Glutamatergic neuron (in vitro differentiated cells): ENCODE results near the gene RIPPLY1. TPM values are rescaled to one million over a fixed set of nuclear protein-coding genes. Genes with fewer than 3 reads are reported as not detected.
"Not testable (repeated sequence)": the region's sequence is repeated elsewhere in the genome, so short reads cannot be mapped to it uniquely, and the experiment has no call there.

ENCODE experiments used
- DNase-seq: peaks from one replicate; pipeline ENCODE4 v3.0.0; 2022
- H3K27ac Mint-ChIP-seq: one replicate; pipeline ENCODE4 v1.8.0; 2020; ENCODE audit warnings: mild to moderate bottlenecking, mixed read lengths, inconsistent platforms; ENCODE audit not compliant: unreplicated experiment
- H3K27me3 Mint-ChIP-seq: one replicate; pipeline ENCODE4 v1.8.0; 2020; ENCODE audit warnings: mild to moderate bottlenecking, moderate library complexity, mixed read lengths, inconsistent platforms; ENCODE audit not compliant: unreplicated experiment
- H3K36me3 Mint-ChIP-seq: one replicate; pipeline ENCODE4 v1.8.0; 2020; ENCODE audit warnings: mild to moderate bottlenecking, mixed read lengths, inconsistent platforms; ENCODE audit not compliant: unreplicated experiment
- H3K4me1 Mint-ChIP-seq: one replicate; pipeline ENCODE4 v1.8.0; 2020; ENCODE audit warnings: mild to moderate bottlenecking, low read depth, mixed read lengths, inconsistent platforms; ENCODE audit not compliant: unreplicated experiment
- H3K4me3 Mint-ChIP-seq: one replicate; pipeline ENCODE4 v1.8.0; 2020; ENCODE audit warnings: mild to moderate bottlenecking, mixed read lengths, inconsistent platforms; ENCODE audit not compliant: unreplicated experiment
- H3K9me3 Mint-ChIP-seq: one replicate; pipeline ENCODE4 v1.8.0; 2020; ENCODE audit warnings: mild to moderate bottlenecking, moderate library complexity, mixed read lengths, inconsistent platforms; ENCODE audit not compliant: unreplicated experiment
- total RNA-seq: library from RNA; stranded (reverse); fragmentation: NEBNext Ultra II Directional; extraction: Animal tissue kit (Norgen Biotek cat#: 25700); gene quantifications from one replicate; pipeline ENCODE4 v1.2.1, GENCODE V29; 2021; ENCODE audit not compliant: unreplicated experiment
- TF ChIP-seq, protein P1 (sequence below): fragments of 200-600 bp; sonication (generic); IDR thresholded peaks from one replicate; pipeline ENCODE4 v1.5.0; 2021; ENCODE audit not compliant: partially characterized antibody, unreplicated experiment

RIPPLY1 gene
- total RNA-seq, 1 donor from 2014 or later, result not detected

DNA sequence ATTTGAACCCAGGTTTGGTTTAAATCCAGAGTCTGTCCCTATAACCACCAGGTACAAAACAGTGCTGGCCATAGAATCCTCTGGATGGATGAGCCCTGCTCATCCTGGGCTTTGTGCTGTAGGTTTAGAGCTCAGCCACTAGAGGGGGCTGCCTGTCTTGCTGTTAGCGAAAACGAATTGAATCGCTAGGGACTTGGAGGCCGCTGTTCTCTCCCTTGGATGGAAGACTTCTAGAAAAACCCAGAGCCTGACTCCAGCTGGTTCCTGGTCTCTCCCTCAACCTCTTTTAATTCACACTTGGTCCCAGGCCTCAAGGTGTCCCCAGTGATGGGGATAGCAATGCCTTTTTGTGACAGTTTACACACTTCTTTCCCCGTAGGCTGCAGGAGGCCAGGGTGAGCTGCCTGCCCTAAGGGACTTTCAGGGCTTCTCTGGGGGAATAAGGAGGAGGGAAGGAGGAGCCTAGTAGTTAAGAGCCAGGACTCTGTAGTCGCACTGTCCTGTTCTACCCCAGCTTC is 8.7 kb downstream of the RIPPLY1 start:
- TF ChIP-seq, protein P1, sequence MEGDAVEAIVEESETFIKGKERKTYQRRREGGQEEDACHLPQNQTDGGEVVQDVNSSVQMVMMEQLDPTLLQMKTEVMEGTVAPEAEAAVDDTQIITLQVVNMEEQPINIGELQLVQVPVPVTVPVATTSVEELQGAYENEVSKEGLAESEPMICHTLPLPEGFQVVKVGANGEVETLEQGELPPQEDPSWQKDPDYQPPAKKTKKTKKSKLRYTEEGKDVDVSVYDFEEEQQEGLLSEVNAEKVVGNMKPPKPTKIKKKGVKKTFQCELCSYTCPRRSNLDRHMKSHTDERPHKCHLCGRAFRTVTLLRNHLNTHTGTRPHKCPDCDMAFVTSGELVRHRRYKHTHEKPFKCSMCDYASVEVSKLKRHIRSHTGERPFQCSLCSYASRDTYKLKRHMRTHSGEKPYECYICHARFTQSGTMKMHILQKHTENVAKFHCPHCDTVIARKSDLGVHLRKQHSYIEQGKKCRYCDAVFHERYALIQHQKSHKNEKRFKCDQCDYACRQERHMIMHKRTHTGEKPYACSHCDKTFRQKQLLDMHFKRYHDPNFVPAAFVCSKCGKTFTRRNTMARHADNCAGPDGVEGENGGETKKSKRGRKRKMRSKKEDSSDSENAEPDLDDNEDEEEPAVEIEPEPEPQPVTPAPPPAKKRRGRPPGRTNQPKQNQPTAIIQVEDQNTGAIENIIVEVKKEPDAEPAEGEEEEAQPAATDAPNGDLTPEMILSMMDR, result peak; percentile 75
- Mint-ChIP-seq H3K4me1 (peaks cover 4% of the 10 kb centered on the region), H3K9me3 (no peaks in the 10 kb centered on the region), H3K27me3 (no peaks in the 10 kb centered on the region), H3K36me3 (no peaks in the 10 kb centered on the region), H3K27ac (no peak overlapping the region), H3K4me3 (no peak overlapping the region)
- peak; percentile 64 for DNase-seq

DNA sequence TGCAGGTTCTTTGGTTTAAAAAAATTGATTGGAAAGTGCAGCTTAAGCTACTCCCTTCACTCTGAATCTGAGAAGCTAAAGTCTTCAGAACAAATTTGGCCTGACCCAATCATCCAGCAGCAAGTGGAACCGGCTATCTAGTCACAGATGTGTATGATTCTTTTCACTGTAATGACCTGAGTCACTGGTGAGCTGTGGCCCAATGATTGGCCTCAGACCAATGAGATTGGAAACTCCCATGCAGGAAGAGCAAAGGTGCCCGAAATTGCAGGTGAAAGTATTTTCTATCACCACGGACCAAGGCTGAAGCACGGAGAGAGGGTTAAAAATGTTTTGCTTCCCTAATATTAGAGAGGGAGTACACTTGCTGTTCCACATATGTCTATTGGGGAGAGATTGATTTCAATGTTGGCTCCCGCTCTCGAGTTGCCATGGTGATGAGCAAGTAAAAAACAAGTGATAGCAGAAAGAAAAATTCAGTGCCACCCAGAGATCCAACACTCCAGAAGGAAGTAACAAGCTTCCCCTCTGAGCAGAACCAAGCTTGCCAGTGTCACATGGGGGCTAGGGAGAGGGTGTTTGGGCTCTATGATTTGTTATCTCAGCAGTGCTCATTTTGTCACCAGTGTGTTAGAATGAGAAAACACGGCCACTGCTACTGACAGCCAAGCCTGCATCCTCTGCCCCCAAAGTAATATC is 11.2 kb downstream of the RIPPLY1 start:
- Mint-ChIP-seq H3K27ac (peak overlapping the region; percentile 79), H3K9me3 (peaks cover 1% of the 10 kb centered on the region), H3K4me3 (peak overlapping the region; percentile 46), H3K4me1 (peaks cover 4% of the 10 kb centered on the region), H3K27me3 (no peaks in the 10 kb centered on the region), H3K36me3 (no peaks in the 10 kb centered on the region)
- TF ChIP-seq, protein P1, result no peak
- DNase-seq, result no peak

DNA sequence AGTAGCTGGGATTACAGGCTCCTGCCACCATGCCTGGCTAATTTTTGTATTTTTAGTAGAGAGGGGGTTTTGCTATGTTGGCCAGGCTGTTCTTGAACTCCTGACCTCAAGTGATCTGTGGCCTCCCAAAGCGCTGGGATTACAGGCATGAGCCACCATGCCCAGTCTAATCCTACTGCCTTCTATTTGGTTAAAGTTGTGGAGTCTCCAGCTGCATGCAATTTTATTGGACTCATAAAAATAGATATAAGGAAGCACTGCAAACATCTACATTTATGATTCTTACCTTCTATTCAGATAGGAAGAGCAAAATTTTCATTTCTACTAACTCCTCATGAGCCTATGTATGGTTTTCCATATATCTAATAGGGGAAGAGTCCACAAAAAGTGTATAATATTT is 13.7 kb downstream of the RIPPLY1 start:
- TF ChIP-seq, protein P1, result no peak
- Mint-ChIP-seq H3K36me3 (no peaks in the 10 kb centered on the region), H3K4me1 (peaks cover 4% of the 10 kb centered on the region), H3K4me3 (no peak overlapping the region), H3K9me3 (peaks cover 1% of the 10 kb centered on the region), H3K27me3 (no peaks in the 10 kb centered on the region), H3K27ac (no peak overlapping the region)
- DNase-seq, result no peak

DNA sequence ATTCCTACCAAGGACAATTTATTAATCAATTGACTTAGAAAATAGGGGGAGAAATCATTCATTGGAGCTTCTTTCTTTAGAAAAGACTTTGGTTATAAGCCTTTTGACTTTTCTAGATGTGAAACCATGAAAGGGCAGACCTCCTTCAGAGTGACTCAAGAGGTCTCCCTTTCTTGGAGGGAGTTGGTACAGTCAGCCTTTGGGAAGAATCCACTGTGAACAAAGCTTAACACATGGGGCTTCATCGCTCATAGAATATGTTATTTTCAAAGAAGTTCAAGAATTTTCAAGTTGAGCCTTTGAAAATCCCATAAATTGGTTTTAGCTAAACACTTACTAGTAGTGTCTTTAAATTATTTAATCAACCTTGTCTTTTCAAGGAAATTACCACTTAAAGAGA is 28.0 kb downstream of the RIPPLY1 start:
- Mint-ChIP-seq H3K4me3 (no peak overlapping the region), H3K36me3 (no peaks in the 10 kb centered on the region), H3K27ac (no peak overlapping the region), H3K4me1 (no peaks in the 10 kb centered on the region), H3K27me3 (no peaks in the 10 kb centered on the region), H3K9me3 (no peaks in the 10 kb centered on the region)
- DNase-seq, result no peak
- TF ChIP-seq, protein P1, result no peak

DNA sequence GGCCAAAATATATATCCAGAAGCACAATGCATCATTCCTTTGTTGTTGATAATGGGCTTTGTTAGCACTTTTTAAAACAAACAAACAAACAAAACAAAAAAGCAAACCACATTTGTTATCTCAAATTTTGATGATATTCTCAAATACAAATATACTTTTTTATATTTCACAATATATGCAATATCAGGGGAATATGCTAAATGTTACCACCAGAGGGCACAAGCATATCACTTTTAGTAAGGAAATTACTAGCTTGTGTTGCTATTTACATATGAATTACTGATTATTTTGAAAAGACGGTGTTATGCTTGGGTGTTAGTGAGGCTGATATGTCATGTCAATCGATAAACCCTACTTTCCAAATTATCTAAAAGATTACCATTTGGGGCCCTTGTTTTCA is 29.1 kb downstream of the RIPPLY1 start:
- Mint-ChIP-seq H3K27me3 (no peaks in the 10 kb centered on the region), H3K27ac (no peak overlapping the region), H3K9me3 (no peaks in the 10 kb centered on the region), H3K4me3 (no peak overlapping the region), H3K4me1 (no peaks in the 10 kb centered on the region), H3K36me3 (no peaks in the 10 kb centered on the region)
- no peak for DNase-seq
- TF ChIP-seq, protein P1, result peak; percentile 72

DNA sequence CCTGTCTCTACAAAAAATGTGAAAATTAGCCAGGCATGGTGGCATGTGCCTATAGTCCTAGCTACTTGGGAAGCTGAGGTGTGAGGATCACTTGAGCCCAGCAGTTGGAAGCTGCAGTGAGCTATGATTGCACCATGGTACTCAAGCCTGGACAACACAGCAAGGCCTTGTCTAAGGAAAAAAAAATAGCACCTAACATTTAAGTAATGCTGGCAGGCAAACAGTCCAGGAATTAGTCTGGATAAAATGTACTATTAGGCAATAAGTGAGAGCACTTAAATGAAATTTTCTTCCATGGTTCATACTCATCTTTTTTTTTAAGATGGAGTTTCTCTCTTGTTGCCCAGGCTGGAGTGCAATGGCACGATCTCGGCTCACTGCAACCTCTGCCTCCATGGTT is 30.3 kb downstream of the RIPPLY1 start:
- not testable (repeated sequence) for H3K27ac Mint-ChIP-seq, H3K27me3 Mint-ChIP-seq

More for the DNA sequence above, 30.3 kb downstream of the RIPPLY1 start:
- not testable (repeated sequence) for H3K4me3 Mint-ChIP-seq, H3K9me3 Mint-ChIP-seq, H3K4me1 Mint-ChIP-seq, H3K36me3 Mint-ChIP-seq, DNase-seq
